Kidney (tissue), 14 donors: ENCODE data around the gene RPL7L1. TPM values are rescaled to one million over a fixed set of nuclear protein-coding genes. Genes with fewer than 3 reads are reported as not detected.
"Not testable (repeated sequence)": the region's sequence is repeated elsewhere in the genome, so short reads cannot be mapped to it uniquely, and the experiment has no call there.

Source experiments
- DNase-seq, 5 donors: peaks; one replicate each; pipeline ENCODE4 v3.0.0-alpha.2; 2013 to 2020
- FAIRE-seq: peaks from 2 replicates; lab custom pipeline; 2012; peaks lifted over from hg19 to GRCh38; lab: Jason Lieb, UNC
- H3K27ac ChIP-seq, 2 donors: one replicate each; pipeline ENCODE4 v1.7.0; 2013; ENCODE audit warnings: low read depth in 2 of 2, low read length in 2 of 2, inconsistent platforms in 1 of 2
- H3K27me3 ChIP-seq: one replicate; pipeline ENCODE4 v1.7.1; 2013; ENCODE audit warnings: low read length, inconsistent platforms; ENCODE audit not compliant: control insufficient read depth, insufficient read depth
- H3K36me3 ChIP-seq, 3 donors: one replicate each; pipeline versions ENCODE4 v1.7.0 to v1.7.1; 2013; ENCODE audit warnings: low read length in 3 of 3, control low read depth in 1 of 3, inconsistent platforms in 1 of 3; ENCODE audit not compliant: insufficient read depth in 3 of 3, control insufficient read depth in 2 of 3
- H3K4me1 ChIP-seq, 3 donors: one replicate each; pipeline versions ENCODE4 v1.7.0 to v1.7.1; 2013; ENCODE audit warnings: low read length in 3 of 3, inconsistent platforms in 1 of 3, low read depth in 1 of 3; ENCODE audit not compliant: control insufficient read depth in 2 of 3, insufficient read depth in 2 of 3
- H3K4me3 ChIP-seq, 3 donors: one replicate each; pipeline versions ENCODE4 v1.7.0 to v1.8.1; 2013; ENCODE audit warnings: low read length in 3 of 3, control low read depth in 1 of 3, inconsistent platforms in 1 of 3
- H3K9ac ChIP-seq, 3 donors: one replicate each; pipeline versions ENCODE4 v1.7.0 to v1.7.1; 2013; ENCODE audit warnings: low read length in 3 of 3, control low read depth in 1 of 3, inconsistent platforms in 1 of 3
- H3K9me3 ChIP-seq, 3 donors: one replicate each; pipeline versions ENCODE4 v1.7.0 to v1.7.1; 2013; ENCODE audit warnings: low read length in 3 of 3, control low read depth in 1 of 3, inconsistent platforms in 1 of 3; ENCODE audit not compliant: control insufficient read depth in 2 of 3, insufficient read depth in 1 of 3
- intact Hi-C: fragments of 100-400 bp; cut with DNase I; formaldehyde crosslinking; loops from one replicate; pipeline ENCODE4 v1.11.1; 2022
- polyA plus RNA-seq: library from polyadenylated mRNA; stranded (reverse); fragments of 350-450 nt; fragmentation: Illumina TruSeq; extraction: RNeasy Lipid Tissue Mini Kit (QIAGEN cat#74804); gene quantifications from one replicate; pipeline ENCODE4 v1.2.3, GENCODE V29; 2014; ENCODE audit warnings: low read depth, low replicate concordance; ENCODE audit not compliant: insufficient read depth
- total RNA-seq: library from RNA; stranded (reverse); fragmentation: NEBNext Ultra II Directional; extraction: Animal tissue kit (Norgen Biotek cat#: 25700); gene quantifications from one replicate; pipeline ENCODE4 v1.2.1, GENCODE V29; 2021
- TF ChIP-seq, protein P1 (sequence below): IDR thresholded peaks from 3 replicates; pipeline ENCODE4 v1.5.1; 2012; ENCODE audit warnings: mild to moderate bottlenecking, moderate library complexity, borderline replicate concordance; ENCODE audit not compliant: insufficient read depth; ENCODE audit errors: extremely low read depth
- donor health status: control.
- donor health status: control.
- donor health status: control.
- donor health status: control.
- donor health status: control.
- donor health status: DM: yes; HTN: yes; CAD: no.
- donor health status: Normal renal cell carcinoma (clear cell type).

The RPL7L1 gene
- total and polyA plus RNA-seq, 2 donors from 2014 or later = 47.0 to 80.7 TPM

DNA sequence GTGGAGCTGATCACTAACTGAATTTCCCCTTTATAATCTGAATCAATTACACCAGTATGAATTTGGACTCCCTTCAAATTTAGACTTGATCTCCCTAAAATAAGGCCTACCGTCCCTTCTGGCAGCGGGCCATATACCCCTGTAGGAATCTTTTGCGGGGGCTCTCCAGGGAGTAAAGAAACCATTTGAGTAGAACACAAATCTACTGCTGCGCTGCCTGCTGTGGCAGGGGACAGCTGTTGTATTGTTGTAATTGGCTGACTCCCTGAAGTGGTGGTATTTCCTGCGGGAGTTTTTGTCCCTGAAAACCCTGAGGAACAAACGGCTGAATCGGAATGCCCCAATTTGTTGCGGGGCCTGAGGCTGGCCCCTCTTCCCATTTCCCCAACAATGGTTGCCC lies 20.5 kb downstream of the RPL7L1 start:
- Histone ChIP-seq H3K4me3 (no peak overlapping the region), H3K27ac (no peak overlapping the region), H3K9me3 (no peaks in the 10 kb centered on the region), H3K27me3 (no peaks in the 10 kb centered on the region), H3K4me1 (peaks cover 0 to 2% (median 2%) of the 10 kb centered on the region in 3 donors), H3K36me3 (no peaks in the 10 kb centered on the region), H3K9ac (no peak overlapping the region)
- DNase-seq = peak in 3 of 5 donors; percentile 41 to 84 (median 67)
- TF ChIP-seq, protein P1, sequence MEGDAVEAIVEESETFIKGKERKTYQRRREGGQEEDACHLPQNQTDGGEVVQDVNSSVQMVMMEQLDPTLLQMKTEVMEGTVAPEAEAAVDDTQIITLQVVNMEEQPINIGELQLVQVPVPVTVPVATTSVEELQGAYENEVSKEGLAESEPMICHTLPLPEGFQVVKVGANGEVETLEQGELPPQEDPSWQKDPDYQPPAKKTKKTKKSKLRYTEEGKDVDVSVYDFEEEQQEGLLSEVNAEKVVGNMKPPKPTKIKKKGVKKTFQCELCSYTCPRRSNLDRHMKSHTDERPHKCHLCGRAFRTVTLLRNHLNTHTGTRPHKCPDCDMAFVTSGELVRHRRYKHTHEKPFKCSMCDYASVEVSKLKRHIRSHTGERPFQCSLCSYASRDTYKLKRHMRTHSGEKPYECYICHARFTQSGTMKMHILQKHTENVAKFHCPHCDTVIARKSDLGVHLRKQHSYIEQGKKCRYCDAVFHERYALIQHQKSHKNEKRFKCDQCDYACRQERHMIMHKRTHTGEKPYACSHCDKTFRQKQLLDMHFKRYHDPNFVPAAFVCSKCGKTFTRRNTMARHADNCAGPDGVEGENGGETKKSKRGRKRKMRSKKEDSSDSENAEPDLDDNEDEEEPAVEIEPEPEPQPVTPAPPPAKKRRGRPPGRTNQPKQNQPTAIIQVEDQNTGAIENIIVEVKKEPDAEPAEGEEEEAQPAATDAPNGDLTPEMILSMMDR = no peak
- FAIRE-seq = no peak
- intact Hi-C loops = no loop called here

DNA sequence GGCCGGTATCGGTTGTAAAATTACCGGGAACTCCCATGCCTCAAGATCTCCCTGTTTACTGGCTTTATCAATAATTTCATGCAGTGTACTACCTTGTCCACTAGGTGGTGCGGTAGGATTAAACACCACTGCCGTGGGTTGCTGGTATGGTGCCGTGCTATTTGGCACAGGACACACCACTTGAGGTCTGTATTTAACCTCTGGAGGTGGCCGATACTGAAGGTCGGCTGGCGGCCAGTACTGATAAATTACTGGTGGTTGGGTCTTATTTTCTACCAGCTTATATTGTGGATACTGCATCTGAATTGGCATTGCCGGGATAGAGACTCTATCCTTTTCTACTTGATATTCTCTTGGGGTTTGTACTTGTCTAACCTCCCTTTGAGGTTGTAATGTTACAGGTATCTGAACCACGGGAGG lies 22.1 kb downstream of the RPL7L1 start:
- DNase-seq = peak; percentile 77 to 95 (median 82)
- H3K9ac ChIP-seq = peak overlapping the region in 1 of 3 donors; percentile 27
- H3K27me3 ChIP-seq = no peaks in the 10 kb centered on the region
- H3K4me1 ChIP-seq = peaks cover 0 to 2% (median 2%) of the 10 kb centered on the region in 3 donors
- no peaks in the 10 kb centered on the region for H3K36me3 ChIP-seq
- peak overlapping the region in 1 of 3 donors; percentile 22 for H3K4me3 ChIP-seq
- intact Hi-C loops = no loop called here
- peak; percentile 44 for FAIRE-seq
- H3K9me3 ChIP-seq = no peaks in the 10 kb centered on the region
- TF ChIP-seq, protein P1 = peak; percentile 96
- H3K27ac ChIP-seq = no peak overlapping the region

DNA sequence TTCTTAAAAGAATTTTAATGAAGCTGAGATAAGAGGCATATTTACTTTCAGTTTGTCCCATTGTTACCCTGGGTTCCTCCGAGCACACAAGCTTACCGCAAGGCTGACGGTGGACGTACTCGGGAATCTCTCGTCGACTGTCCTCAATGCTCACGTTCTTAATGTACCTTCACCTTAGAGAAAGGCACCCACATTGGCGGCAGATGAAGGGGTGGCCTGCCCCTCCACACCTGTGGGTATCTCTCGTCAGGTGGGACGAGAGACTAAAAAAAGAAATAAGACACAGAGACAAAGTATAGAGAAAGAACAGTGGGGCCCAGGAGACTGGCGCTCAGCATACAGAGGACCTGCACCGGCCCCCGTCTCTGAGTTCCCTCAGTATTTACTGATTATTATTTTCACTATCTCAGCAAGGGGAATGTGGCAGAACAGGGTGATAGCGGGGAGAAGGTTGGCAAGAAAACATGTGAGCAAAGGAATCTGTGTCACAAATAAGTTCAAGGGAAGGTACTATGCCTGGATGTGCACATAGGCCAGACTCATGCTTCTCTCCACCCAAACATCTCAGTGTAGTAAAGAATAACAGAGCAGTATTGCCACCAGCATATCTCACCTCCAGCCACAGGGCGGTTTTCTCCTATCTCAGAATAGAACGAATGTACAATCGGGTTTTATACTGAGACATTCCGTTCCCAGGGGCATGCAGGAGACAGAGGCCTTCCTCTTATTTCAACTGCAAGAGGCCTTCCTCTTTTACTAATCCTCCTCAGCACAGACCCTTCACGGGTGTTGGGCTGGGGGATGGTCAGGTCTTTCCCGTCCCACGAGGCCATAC lies 23.2 kb downstream of the RPL7L1 start:
- FAIRE-seq, H3K9me3 ChIP-seq, intact Hi-C loops, DNase-seq, H3K27ac ChIP-seq, H3K9ac ChIP-seq, H3K4me1 ChIP-seq, H3K27me3 ChIP-seq, H3K36me3 ChIP-seq: not testable (repeated sequence)
- peak overlapping the region in 1 of 3 donors; percentile 22 for H3K4me3 ChIP-seq

DNA sequence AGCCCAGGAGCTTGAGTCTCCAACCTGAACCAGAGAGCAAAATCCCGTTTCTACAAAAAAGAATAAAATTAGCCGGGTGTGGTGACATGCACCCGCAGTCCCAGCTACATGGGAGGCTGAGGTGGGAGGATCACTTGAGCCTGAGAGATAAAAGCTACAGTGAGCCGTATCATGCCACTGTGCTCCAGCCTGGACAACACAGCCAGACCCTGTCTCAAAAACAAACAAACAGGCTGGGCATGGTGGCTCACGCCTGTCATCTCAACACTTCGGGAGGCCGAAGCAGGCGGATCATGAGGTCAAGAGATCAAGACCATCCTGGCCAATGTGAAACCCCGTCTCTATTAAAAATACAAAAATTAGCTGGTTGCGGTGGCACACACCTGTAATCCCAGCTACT lies 25.1 kb downstream of the RPL7L1 start:
- Histone ChIP-seq H3K27me3 (no peaks in the 10 kb centered on the region), H3K36me3 (no peaks in the 10 kb centered on the region), H3K9me3 (no peaks in the 10 kb centered on the region), H3K4me1 (peaks cover 0 to 2% (median 2%) of the 10 kb centered on the region in 3 donors), H3K27ac (no peak overlapping the region), H3K9ac (no peak overlapping the region), H3K4me3 (no peak overlapping the region)
- no peak for DNase-seq
- intact Hi-C loops = no loop called here
- TF ChIP-seq, protein P1 = no peak
- FAIRE-seq = no peak
